ENCODE results near the gene KIAA1586. TPM values are rescaled to one million over a fixed set of nuclear protein-coding genes. Genes with fewer than 3 reads are reported as not detected.

The KIAA1586 gene
- total and polyA plus RNA-seq, 2 of the 13 experiments (the other 11 are each of a cell fraction or from before 2014, with no cell fraction given): 5.5 to 16.9 TPM

- peak; percentile 94 for TF ChIP-seq ZNF574 (CRISPR knock-in tag; IDR thresholded peaks at IDR 0.05)
- TF ChIP-seq ZFY (CRISPR knock-in tag; IDR thresholded peaks at IDR 0.05): peak; percentile 86
- TF ChIP-seq ZBTB2 (CRISPR knock-in tag; IDR thresholded peaks at IDR 0.05; ENCODE audit: low read depth): peak; percentile 97
- TF ChIP-seq ZNF256 (CRISPR knock-in tag; conservative IDR thresholded peaks at IDR 0.05): no peak; the same call in 1 of the 2 replicates
- TF ChIP-seq REL (CRISPR knock-in tag; conservative IDR thresholded peaks at IDR 0.05): peak; percentile 92
- TF ChIP-seq ZNF143 (CRISPR knock-in tag; IDR thresholded peaks at IDR 0.05): peak; percentile 97
- TF ChIP-seq MYNN (CRISPR knock-in tag; IDR thresholded peaks at IDR 0.05; ENCODE audit: low read depth): peak; percentile 39; the same call in 1 of the 2 replicates
- no peak for TF ChIP-seq CEBPB (IDR thresholded peaks at IDR 0.05; ENCODE audit: borderline replicate concordance, low read depth, low read length)
- peak; percentile 47 for TF ChIP-seq RARA (CRISPR knock-in tag; IDR thresholded peaks at IDR 0.05)
- peak; percentile 90 for TF ChIP-seq ZNF891 (CRISPR knock-in tag; IDR thresholded peaks at IDR 0.05)
- 0 out of 2 replicates have a peak, but pooled peaks have one; percentile 72 for TF ChIP-seq ZNF792 (CRISPR knock-in tag; IDR thresholded peaks at IDR 0.05)
- TF ChIP-seq TCF7 (IDR thresholded peaks at IDR 0.05; ENCODE audit: low read depth): peak; percentile 77
- TF ChIP-seq ZNF567 (CRISPR knock-in tag; IDR thresholded peaks at IDR 0.05; ENCODE audit: borderline replicate concordance): no peak
- TF ChIP-seq TRIM24 (CRISPR knock-in tag; IDR thresholded peaks at IDR 0.05): no peak
- TF ChIP-seq ZSCAN22 (CRISPR knock-in tag; IDR thresholded peaks at IDR 0.05): no peak
- TF ChIP-seq MEF2D (CRISPR knock-in tag; IDR thresholded peaks at IDR 0.05): peak; percentile 94
- peak; percentile 94 for TF ChIP-seq RBFOX2 (IDR thresholded peaks at IDR 0.05; ENCODE audit: low read depth, low read length)
- peak; percentile 96 for TF ChIP-seq SAP130 (CRISPR knock-in tag; IDR thresholded peaks at IDR 0.05; ENCODE audit: low read depth)
- TF ChIP-seq ZFP41 (CRISPR knock-in tag; IDR thresholded peaks at IDR 0.05; ENCODE audit: borderline replicate concordance): no peak
- TF ChIP-seq ZNF296 (CRISPR knock-in tag; conservative IDR thresholded peaks at IDR 0.05): no peak
- TF ChIP-seq MYC (CRISPR knock-in tag; IDR thresholded peaks at IDR 0.05; ENCODE audit: borderline replicate concordance): peak; percentile 78; the same call in 1 of the 2 replicates
- TF ChIP-seq YEATS4 (CRISPR knock-in tag; IDR thresholded peaks at IDR 0.05; ENCODE audit: borderline replicate concordance): peak; percentile 87
- no peak for TF ChIP-seq STAT6 (CRISPR knock-in tag; IDR thresholded peaks at IDR 0.05; ENCODE audit: borderline replicate concordance)
- TF ChIP-seq KLF11 (CRISPR knock-in tag; IDR thresholded peaks at IDR 0.05): peak; percentile 96
- TF ChIP-seq ZNF709 (CRISPR knock-in tag; IDR thresholded peaks at IDR 0.05): peak; percentile 35; the same call in 1 of the 2 replicates
These were observed 43.4 kb downstream of the KIAA1586 start, which contains the start of gene ZNF451 (continued) for GRCh38 chr6:57089687-57090457.
